Measurements from ENCODE around the gene TFPI. TPM values are rescaled to one million over a fixed set of nuclear protein-coding genes. Genes with fewer than 3 reads are reported as not detected.
"Not testable (repeated sequence)": the region's sequence is repeated elsewhere in the genome, so short reads cannot be mapped to it uniquely, and the experiment has no call there.

Gene TFPI
- total and polyA plus RNA-seq, 2 donors (not counting 1 experiment from before 2014, with no cell fraction given), result 117 to 274 TPM

DNA sequence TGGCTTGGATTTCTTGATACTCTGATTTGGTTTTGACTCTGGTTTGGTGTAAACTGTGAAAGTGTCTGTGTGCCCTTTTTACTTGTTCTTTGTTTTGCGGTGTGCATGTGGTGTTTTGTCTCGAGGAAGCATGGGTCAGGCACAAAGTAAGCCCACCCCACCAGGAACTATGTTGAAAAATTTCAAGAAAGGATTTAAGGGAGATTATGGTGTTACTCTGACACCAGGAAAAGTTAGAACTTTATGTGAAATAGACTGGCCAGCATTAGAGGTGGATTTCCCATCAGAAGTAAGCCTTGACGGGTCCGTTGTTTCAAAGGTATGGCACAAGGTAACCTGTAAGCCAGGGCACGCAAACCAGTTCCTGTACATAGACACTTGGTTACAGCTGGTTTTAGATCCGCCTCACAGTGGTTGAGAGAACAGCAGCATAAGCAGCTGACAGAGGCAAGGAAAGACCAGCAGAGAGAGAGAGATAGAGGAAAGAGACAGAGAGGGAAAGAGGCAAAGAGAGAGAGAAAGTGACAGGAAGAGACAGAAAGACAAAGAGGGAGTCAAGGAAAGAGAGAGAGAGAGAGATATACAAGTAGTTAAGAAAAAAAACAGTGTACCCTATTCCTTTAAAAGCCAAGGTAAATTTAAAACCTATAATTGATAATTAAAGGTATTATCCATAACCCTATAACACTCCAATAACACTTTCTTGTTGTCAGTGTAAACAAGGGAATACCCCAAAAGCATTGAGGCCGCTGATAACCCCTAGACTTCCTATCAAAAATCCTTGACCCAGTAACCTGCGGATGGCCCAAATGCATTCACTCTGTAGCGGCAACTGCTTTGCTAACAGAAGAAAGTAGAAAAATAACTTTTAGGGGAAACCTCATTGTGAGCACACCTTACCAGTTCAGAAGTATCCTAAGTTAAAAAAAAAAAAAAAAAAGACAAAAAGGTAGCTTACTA lies 42.6 kb downstream of the TFPI start:
- no peak for DNase-seq (ENCODE audit: low read depth in 2 of 2)
- no peak overlapping the region for H3K4me2 ChIP-seq (ENCODE audit: extremely low read depth, insufficient read depth, low read length)
- H3K79me2 ChIP-seq (ENCODE audit: control insufficient read depth, insufficient read depth, low read length), result no peaks in the 10 kb centered on the region
- no peak overlapping the region for H3K9ac ChIP-seq (ENCODE audit: insufficient read depth, low read length)
- H3K4me1 ChIP-seq (ENCODE audit: control insufficient read depth, extremely low read depth, insufficient read depth, low read length), result no peaks in the 10 kb centered on the region
- no peak overlapping the region for H3K27ac ChIP-seq (ENCODE audit: insufficient read depth, low read length)
- no peaks in the 10 kb centered on the region for H3K27me3 ChIP-seq (ENCODE audit: control insufficient read depth, insufficient read depth, low read length)
- H3K36me3 ChIP-seq (ENCODE audit: control insufficient read depth, insufficient read depth, low read length), result no peaks in the 10 kb centered on the region
- no peaks in the 10 kb centered on the region for H4K20me1 ChIP-seq (ENCODE audit: control insufficient read depth, extremely low read depth, insufficient read depth, low read length)
- no peak overlapping the region for H3K4me3 ChIP-seq (replicated peaks in 1 of 4; ENCODE audit: control extremely low read depth in 1 of 4, insufficient read depth in 1 of 4, low read depth in 3 of 4, low read length in 4 of 4)
- H2AFZ ChIP-seq (ENCODE audit: low read length), result no peak overlapping the region
- no peaks in the 10 kb centered on the region for H3K9me3 ChIP-seq (ENCODE audit: control insufficient read depth, insufficient read depth, low read depth, low read length)
- TF ChIP-seq EZH2 (IDR thresholded peaks at IDR 0.05; ENCODE audit: low read length, missing control alignments), result no peak
- no peak for TF ChIP-seq CTCF (conservative IDR thresholded peaks at IDR 0.05 in 1 of 2, IDR thresholded peaks at IDR 0.05 in 1 of 2; ENCODE audit: low read depth in 1 of 2, low read length in 2 of 2)

GRCh38 chr2:187510419-187511355 lies 43.5 kb downstream of the TFPI start:
- H3K4me1 ChIP-seq (ENCODE audit: control insufficient read depth, extremely low read depth, insufficient read depth, low read length); H3K4me2 ChIP-seq (ENCODE audit: extremely low read depth, insufficient read depth, low read length); H3K36me3 ChIP-seq (ENCODE audit: control insufficient read depth, insufficient read depth, low read length); H3K27ac ChIP-seq (ENCODE audit: insufficient read depth, low read length); H4K20me1 ChIP-seq (ENCODE audit: control insufficient read depth, extremely low read depth, insufficient read depth, low read length); H3K79me2 ChIP-seq (ENCODE audit: control insufficient read depth, insufficient read depth, low read length); H3K9ac ChIP-seq (ENCODE audit: insufficient read depth, low read length); DNase-seq (ENCODE audit: low read depth in 2 of 2); H3K27me3 ChIP-seq (ENCODE audit: control insufficient read depth, insufficient read depth, low read length); H3K9me3 ChIP-seq (ENCODE audit: control insufficient read depth, insufficient read depth, low read depth, low read length); H2AFZ ChIP-seq (ENCODE audit: low read length); H3K4me3 ChIP-seq (replicated peaks in 1 of 4; ENCODE audit: control extremely low read depth in 1 of 4, insufficient read depth in 1 of 4, low read depth in 3 of 4, low read length in 4 of 4): not testable (repeated sequence)

DNA sequence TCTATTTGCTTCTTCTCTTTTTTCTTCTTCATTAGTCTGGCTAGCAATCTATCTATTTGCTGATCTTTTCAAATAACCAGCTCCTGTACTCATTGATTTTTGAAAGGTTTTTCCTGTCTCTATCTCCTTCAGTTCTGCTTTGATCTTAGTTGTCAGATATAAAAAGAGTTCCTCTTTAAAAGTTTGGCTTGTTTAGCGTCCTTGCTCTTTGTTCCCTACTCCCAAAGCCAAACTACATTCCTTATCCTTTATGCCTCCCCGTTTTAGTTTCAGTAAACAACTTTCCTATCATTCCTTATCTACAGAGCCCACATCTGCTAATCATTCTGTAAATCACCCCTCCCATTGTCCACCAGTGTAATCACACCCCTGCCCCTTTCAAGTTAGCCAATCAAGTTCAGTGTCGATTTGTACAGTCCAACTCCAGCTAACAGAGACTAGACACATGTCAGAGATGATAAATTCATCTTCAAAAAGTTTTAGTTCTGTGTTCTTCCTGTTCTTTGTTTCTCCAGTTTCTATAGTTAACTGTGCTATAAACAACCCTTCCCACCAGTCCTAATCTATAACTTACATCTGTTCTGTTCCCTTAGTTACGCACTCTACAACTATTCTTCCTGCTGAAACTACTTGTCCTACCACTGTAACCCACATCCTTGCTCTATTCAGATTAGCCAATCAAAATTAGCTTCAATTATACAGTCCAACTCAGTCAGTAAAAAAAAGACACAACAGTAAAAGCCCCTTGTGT lies 44.4 kb downstream of the TFPI start:
- Histone ChIP-seq H4K20me1 (ENCODE audit: control insufficient read depth, extremely low read depth, insufficient read depth, low read length) (no peaks in the 10 kb centered on the region), H3K36me3 (ENCODE audit: control insufficient read depth, insufficient read depth, low read length) (no peaks in the 10 kb centered on the region), H3K27me3 (ENCODE audit: control insufficient read depth, insufficient read depth, low read length) (no peaks in the 10 kb centered on the region), H3K4me3 (replicated peaks in 1 of 4; ENCODE audit: control extremely low read depth in 1 of 4, insufficient read depth in 1 of 4, low read depth in 3 of 4, low read length in 4 of 4) (no peak overlapping the region), H3K9ac (ENCODE audit: insufficient read depth, low read length) (no peak overlapping the region), H3K4me2 (ENCODE audit: extremely low read depth, insufficient read depth, low read length) (no peak overlapping the region), H3K27ac (ENCODE audit: insufficient read depth, low read length) (no peak overlapping the region), H2AFZ (ENCODE audit: low read length) (no peak overlapping the region), H3K79me2 (ENCODE audit: control insufficient read depth, insufficient read depth, low read length) (no peaks in the 10 kb centered on the region), H3K9me3 (ENCODE audit: control insufficient read depth, insufficient read depth, low read depth, low read length) (no peaks in the 10 kb centered on the region), H3K4me1 (ENCODE audit: control insufficient read depth, extremely low read depth, insufficient read depth, low read length) (no peaks in the 10 kb centered on the region)
- DNase-seq (ENCODE audit: low read depth in 2 of 2), result no peak
- TF ChIP-seq EZH2 (IDR thresholded peaks at IDR 0.05; ENCODE audit: low read length, missing control alignments) (no peak), CTCF (conservative IDR thresholded peaks at IDR 0.05 in 1 of 2, IDR thresholded peaks at IDR 0.05 in 1 of 2; ENCODE audit: low read depth in 1 of 2, low read length in 2 of 2) (no peak)

Measured in fibroblast of lung (primary cell).